ENCODE results near the gene PARN.

DNA sequence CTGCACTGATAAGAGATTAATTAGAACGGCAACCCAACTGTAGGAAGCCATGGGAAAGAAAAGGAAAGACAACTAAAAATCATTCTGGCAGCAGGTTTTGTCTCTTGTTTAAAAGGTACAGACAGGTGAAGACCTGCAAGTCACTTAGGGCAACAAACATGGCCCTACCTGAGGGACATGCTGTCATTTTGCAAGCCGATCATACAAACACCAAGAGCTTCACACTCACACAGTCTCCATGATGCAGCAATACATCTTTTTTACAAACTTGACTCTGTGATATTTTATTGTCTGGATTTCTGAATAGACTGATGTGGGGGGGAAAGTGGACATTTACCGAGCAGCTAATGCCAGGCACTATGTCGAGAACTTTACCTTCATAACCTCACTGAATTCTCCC lies 101.8 kb downstream of the PARN start:
- TF ChIP-seq SNAI2 (CRISPR knock-in tag; IDR thresholded peaks at IDR 0.05) = no peak
- TF ChIP-seq, protein P1, sequence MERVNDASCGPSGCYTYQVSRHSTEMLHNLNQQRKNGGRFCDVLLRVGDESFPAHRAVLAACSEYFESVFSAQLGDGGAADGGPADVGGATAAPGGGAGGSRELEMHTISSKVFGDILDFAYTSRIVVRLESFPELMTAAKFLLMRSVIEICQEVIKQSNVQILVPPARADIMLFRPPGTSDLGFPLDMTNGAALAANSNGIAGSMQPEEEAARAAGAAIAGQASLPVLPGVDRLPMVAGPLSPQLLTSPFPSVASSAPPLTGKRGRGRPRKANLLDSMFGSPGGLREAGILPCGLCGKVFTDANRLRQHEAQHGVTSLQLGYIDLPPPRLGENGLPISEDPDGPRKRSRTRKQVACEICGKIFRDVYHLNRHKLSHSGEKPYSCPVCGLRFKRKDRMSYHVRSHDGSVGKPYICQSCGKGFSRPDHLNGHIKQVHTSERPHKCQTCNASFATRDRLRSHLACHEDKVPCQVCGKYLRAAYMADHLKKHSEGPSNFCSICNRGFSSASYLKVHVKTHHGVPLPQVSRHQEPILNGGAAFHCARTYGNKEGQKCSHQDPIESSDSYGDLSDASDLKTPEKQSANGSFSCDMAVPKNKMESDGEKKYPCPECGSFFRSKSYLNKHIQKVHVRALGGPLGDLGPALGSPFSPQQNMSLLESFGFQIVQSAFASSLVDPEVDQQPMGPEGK (CRISPR knock-in tag; IDR thresholded peaks at IDR 0.05; ENCODE audit: borderline replicate concordance) = no peak

All from SK-N-SH treated with all-trans-retinoic acid at 6 μM for 48 hours (cell line).